HCT116 (cell line): ENCODE data around the gene NOL4L. TPM values are rescaled to one million over a fixed set of nuclear protein-coding genes. Genes with fewer than 3 reads are reported as not detected.

Experiments used
- ATAC-seq: fragments of 200-7000 bp; cut with Tn5 transposase; 2 replicates; pipeline ENCODE4 v1.9.1; 2020; ENCODE audit warnings: mild to moderate bottlenecking, moderate library complexity
- BruUV-seq: library from RNA; stranded (reverse); fragments of 400-500 nt; replicated peaks from 2 replicates; lab custom pipeline; 2021; lab: Mats Ljungman, UMichigan
- CTCF ChIA-PET: fragments of 300-600 bp; sonication (Branson Sonifier 250); formaldehyde crosslinking; loops from one replicate; lab custom pipeline; 2021; ENCODE audit warnings: antibody characterized with exemption; lab: Charles Lee
- POLR2A ChIA-PET: fragments of 300-600, 350-600 bp; sonication (Branson Sonifier 250); formaldehyde crosslinking; loops from one replicate; lab custom pipeline; 2021; ENCODE audit warnings: antibody characterized with exemption; lab: Charles Lee
- RAD21 ChIA-PET, 2 experiments: fragments of 300-600 bp; sonication (Branson Sonifier 250); formaldehyde crosslinking; loops; one replicate each; lab custom pipeline; 2023; ENCODE audit warnings: low total read pairs in 2 of 2; ENCODE audit not compliant: uncharacterized antibody in 2 of 2, unreplicated experiment in 2 of 2, low non-redundant PET in 1 of 2; lab: Charles Lee
- DNase-seq: peaks from one replicate; pipeline ENCODE4 v3.0.0-alpha.2; 2010; ENCODE audit warnings: low read depth, low spot score
- H2AFZ ChIP-seq: fragments of 200-600 bp; shearing (Covaris generic), sonication (generic); 2 replicates; pipeline ENCODE4 v1.6.1; 2017; ENCODE audit warnings: low read depth, mixed run types, mixed read lengths, antibody characterized with exemption, low read length; ENCODE audit not compliant: poor library complexity, severe bottlenecking
- H3K27ac ChIP-seq: 2 replicates; pipeline ENCODE4 v1.5.1; 2012; ENCODE audit warnings: low read depth, low read length
- H3K27me3 ChIP-seq: fragments of 200-600 bp; sonication (generic); 2 replicates; pipeline ENCODE4 v1.6.1; 2016; ENCODE audit warnings: mixed run types, low read length, mixed read lengths; ENCODE audit not compliant: insufficient read depth
- H3K36me3 ChIP-seq, 2 experiments: fragments of 200-500 bp in 1 of 2; fragments of 200-600 bp in 1 of 2; sonication (Bioruptor generic) in 1 of 2; sonication (generic) in 1 of 2; 2 replicates each; pipeline versions ENCODE4 v1.5.1 to v1.6.1; 2014 to 2016; ENCODE audit warnings: low read length in 2 of 2, inconsistent platforms in 1 of 2, mixed read lengths in 1 of 2, mixed run types in 1 of 2; ENCODE audit not compliant: insufficient read depth in 2 of 2, control insufficient read depth in 1 of 2
- H3K4me1 ChIP-seq, 2 experiments: fragments of 200-600 bp in 1 of 2; sonication (generic) in 1 of 2; 2 replicates each; pipeline versions ENCODE4 v1.5.1 to v1.6.1; 2012 to 2017; ENCODE audit warnings: low read length in 2 of 2, inconsistent platforms in 1 of 2, mild to moderate bottlenecking in 1 of 2, mixed read lengths in 1 of 2, mixed run types in 1 of 2, moderate library complexity in 1 of 2; ENCODE audit not compliant: insufficient read depth in 2 of 2, control insufficient read depth in 1 of 2
- H3K4me2 ChIP-seq: fragments of 200-600 bp; sonication (generic); 2 replicates; pipeline ENCODE4 v1.6.1; 2017; ENCODE audit warnings: mixed run types, low read length, mixed read lengths
- H3K4me3 ChIP-seq, 2 experiments: fragments of 200-600 bp in 1 of 2; sonication (generic) in 1 of 2; replicated peaks in 1 of 2; 2 replicates each; pipeline ENCODE4 v1.5.1; 2011 to 2016; ENCODE audit warnings: low read length in 2 of 2, control low read depth in 1 of 2, low read depth in 1 of 2, mild to moderate bottlenecking in 1 of 2, mixed read lengths in 1 of 2, mixed run types in 1 of 2
- H3K79me2 ChIP-seq: fragments of 200-600 bp; sonication (generic); 2 replicates; pipeline ENCODE4 v1.6.1; 2017; ENCODE audit warnings: mild to moderate bottlenecking, mixed run types, low read length, moderate library complexity, mixed read lengths; ENCODE audit not compliant: insufficient read depth
- H3K9ac ChIP-seq: fragments of 200-600 bp; sonication (generic); 2 replicates; pipeline ENCODE4 v1.6.1; 2016; ENCODE audit warnings: low read length, mixed read lengths
- H3K9me2 ChIP-seq: fragments of 200-600 bp; sonication (generic), shearing (Covaris generic); 2 replicates; pipeline ENCODE4 v1.6.1; 2017; ENCODE audit warnings: mixed run types, mild to moderate bottlenecking, moderate library complexity; ENCODE audit not compliant: insufficient read depth
- H3K9me3 ChIP-seq, 2 experiments: fragments of 200-500 bp in 1 of 2; fragments of 200-600 bp in 1 of 2; sonication (Bioruptor generic) in 1 of 2; sonication (generic) in 1 of 2; 2 replicates each; pipeline ENCODE4 v1.6.1; 2014 to 2017; ENCODE audit warnings: low read length in 2 of 2, mixed read lengths in 2 of 2, inconsistent platforms in 1 of 2, low read depth in 1 of 2, mild to moderate bottlenecking in 1 of 2, mixed run types in 1 of 2, moderate library complexity in 1 of 2; ENCODE audit not compliant: control insufficient read depth in 1 of 2, insufficient read depth in 1 of 2
- H4K20me1 ChIP-seq: fragments of 200-600 bp; sonication (generic), shearing (Covaris generic); 2 replicates; pipeline ENCODE4 v1.6.1; 2017; ENCODE audit warnings: mixed run types, mild to moderate bottlenecking, moderate library complexity; ENCODE audit not compliant: insufficient read depth
- CBX3 ChIP-seq: IDR thresholded peaks from 2 replicates; pipeline ENCODE4 v1.6.1; 2012; ENCODE audit warnings: low read depth
- CEBPB ChIP-seq: IDR thresholded peaks from 2 replicates; pipeline ENCODE4 v1.6.1; 2012; ENCODE audit warnings: low read depth
- EZH2phosphoT487 ChIP-seq: fragments of 200-600 bp; IDR thresholded peaks from 2 replicates; pipeline ENCODE4 v1.6.1; 2018; ENCODE audit warnings: antibody characterized with exemption, borderline replicate concordance
- JUND ChIP-seq: IDR thresholded peaks from 2 replicates; pipeline ENCODE4 v1.6.1; 2012
- POLR2AphosphoS5 ChIP-seq: IDR thresholded peaks from 2 replicates; pipeline ENCODE4 v1.6.1; 2011; ENCODE audit warnings: mild to moderate bottlenecking, low read depth, low read length, moderate library complexity
- RAD21 ChIP-seq: IDR thresholded peaks from 2 replicates; pipeline ENCODE4 v1.6.1; 2012; ENCODE audit warnings: low read depth, mild to moderate bottlenecking
- SIN3A ChIP-seq: IDR thresholded peaks from 2 replicates; pipeline ENCODE4 v1.6.1; 2012; ENCODE audit warnings: low read depth
- SP1 ChIP-seq: IDR thresholded peaks from 2 replicates; pipeline ENCODE4 v1.6.1; 2012; ENCODE audit warnings: low read depth
- SRF ChIP-seq: IDR thresholded peaks from 2 replicates; pipeline ENCODE4 v1.6.1; 2012; ENCODE audit warnings: low read depth
- TCF7L2 ChIP-seq: IDR thresholded peaks from 2 replicates; pipeline ENCODE4 v1.7.0; 2011; ENCODE audit warnings: borderline replicate concordance, inconsistent platforms; ENCODE audit not compliant: insufficient read depth, insufficient read length; ENCODE audit errors: extremely low read depth
- YY1 ChIP-seq: IDR thresholded peaks from 2 replicates; pipeline ENCODE4 v1.6.1; 2011; ENCODE audit warnings: low read length, low read depth, moderate library complexity, mild to moderate bottlenecking; ENCODE audit not compliant: insufficient replicate concordance; ENCODE audit errors: extremely low read depth
- ZFX ChIP-seq: fragments of 450-650 bp; IDR thresholded peaks from 2 replicates; pipeline ENCODE4 v1.6.1; 2017
- ZNF274 ChIP-seq: fragments of 200-500 bp; sonication (Bioruptor generic); IDR thresholded peaks from 2 replicates; pipeline ENCODE4 v1.6.1; 2014; ENCODE audit warnings: mild to moderate bottlenecking, low read depth, low read length, inconsistent platforms
- intact Hi-C: fragments of 100-400 bp; cut with micrococcal nuclease; formaldehyde crosslinking; loops from 2 replicates; pipeline ENCODE4 v1.10.0; 2022
- total RNA-seq: library from RNA; stranded (reverse); gene quantifications from one replicate; pipeline ENCODE4 v1.2.1, GENCODE V29; 2021; ENCODE audit not compliant: unreplicated experiment
- TF ChIP-seq, protein P1 (sequence below), 3 experiments: fragments of 200-600 bp in 1 of 3; sonication (generic) in 1 of 3; IDR thresholded peaks in 2 of 3; conservative IDR thresholded peaks in 1 of 3; 2 replicates each; pipeline ENCODE4 v1.5.1; 2012 to 2017; ENCODE audit warnings: low read depth in 2 of 3, low read length in 2 of 3, antibody characterized with exemption in 1 of 3, borderline replicate concordance in 1 of 3, control low read depth in 1 of 3, mild to moderate bottlenecking in 1 of 3, mixed read lengths in 1 of 3, mixed run types in 1 of 3, moderate library complexity in 1 of 3; ENCODE audit not compliant: insufficient read depth in 1 of 3
- TF ChIP-seq, protein P2 (sequence below): IDR thresholded peaks from 2 replicates; pipeline ENCODE4 v1.6.1; 2011; ENCODE audit warnings: mild to moderate bottlenecking, low read length, moderate library complexity; ENCODE audit not compliant: insufficient replicate concordance; ENCODE audit errors: extremely low read depth
- TF ChIP-seq, protein P3 (sequence below): IDR thresholded peaks from 2 replicates; pipeline ENCODE4 v1.6.1; 2012
- TF ChIP-seq, protein P4 (sequence below): IDR thresholded peaks from 2 replicates; pipeline ENCODE4 v1.6.1; 2012

Gene NOL4L
- total RNA-seq, 1 experiment from 2014 or later: 5.9 TPM

DNA sequence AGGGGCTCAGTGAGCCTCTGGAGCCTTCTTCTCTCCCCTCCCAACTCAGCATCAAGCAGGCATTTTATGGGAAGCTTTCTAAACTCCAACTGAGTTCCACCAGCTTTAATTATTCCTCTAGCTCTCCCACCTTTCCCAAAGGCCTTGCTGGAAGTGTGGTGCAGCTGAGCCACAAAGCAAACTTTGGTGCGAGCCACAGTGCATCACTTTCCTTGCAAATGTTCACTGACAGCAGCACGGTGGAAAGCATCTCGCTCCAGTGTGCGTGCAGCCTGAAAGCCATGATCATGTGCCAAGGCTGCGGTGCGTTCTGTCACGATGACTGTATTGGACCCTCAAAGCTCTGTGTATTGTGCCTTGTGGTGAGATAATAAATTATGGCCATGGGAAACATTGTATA, 148.2 kb downstream of the NOL4L start:
- Histone ChIP-seq H3K9me2 (no peaks in the 10 kb centered on the region), H4K20me1 (no peaks in the 10 kb centered on the region), H3K79me2 (no peaks in the 10 kb centered on the region; the same call in 1 of the 2 replicates), H3K27ac (no peak overlapping the region), H3K27me3 (no peaks in the 10 kb centered on the region), H3K4me2 (no peak overlapping the region), H3K9ac (no peak overlapping the region), H2AFZ (no peak overlapping the region), H3K4me3 (no peak overlapping the region), H3K36me3 (peaks cover 31 to 44% of the 10 kb centered on the region in 2 experiments), H3K4me1 (no peaks in the 10 kb centered on the region), H3K9me3 (no peaks in the 10 kb centered on the region)
- intact Hi-C loops: no loop called here
- no peak for DNase-seq
- no peak for ATAC-seq
- ChIA-PET POLR2A (no interaction called here), RAD21 (no interaction called here), CTCF (no interaction called here)
- TF ChIP-seq SRF (no peak), SP1 (no peak), ZNF274 (no peak), ZFX (no peak), TCF7L2 (no peak), CBX3 (no peak), YY1 (no peak), JUND (no peak), EZH2phosphoT487 (no peak), RAD21 (no peak), SIN3A (no peak), POLR2AphosphoS5 (no peak), CEBPB (no peak)
- TF ChIP-seq, protein P1, sequence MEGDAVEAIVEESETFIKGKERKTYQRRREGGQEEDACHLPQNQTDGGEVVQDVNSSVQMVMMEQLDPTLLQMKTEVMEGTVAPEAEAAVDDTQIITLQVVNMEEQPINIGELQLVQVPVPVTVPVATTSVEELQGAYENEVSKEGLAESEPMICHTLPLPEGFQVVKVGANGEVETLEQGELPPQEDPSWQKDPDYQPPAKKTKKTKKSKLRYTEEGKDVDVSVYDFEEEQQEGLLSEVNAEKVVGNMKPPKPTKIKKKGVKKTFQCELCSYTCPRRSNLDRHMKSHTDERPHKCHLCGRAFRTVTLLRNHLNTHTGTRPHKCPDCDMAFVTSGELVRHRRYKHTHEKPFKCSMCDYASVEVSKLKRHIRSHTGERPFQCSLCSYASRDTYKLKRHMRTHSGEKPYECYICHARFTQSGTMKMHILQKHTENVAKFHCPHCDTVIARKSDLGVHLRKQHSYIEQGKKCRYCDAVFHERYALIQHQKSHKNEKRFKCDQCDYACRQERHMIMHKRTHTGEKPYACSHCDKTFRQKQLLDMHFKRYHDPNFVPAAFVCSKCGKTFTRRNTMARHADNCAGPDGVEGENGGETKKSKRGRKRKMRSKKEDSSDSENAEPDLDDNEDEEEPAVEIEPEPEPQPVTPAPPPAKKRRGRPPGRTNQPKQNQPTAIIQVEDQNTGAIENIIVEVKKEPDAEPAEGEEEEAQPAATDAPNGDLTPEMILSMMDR (IDR thresholded peaks at IDR 0.05 in 2 of 3, conservative IDR thresholded peaks at IDR 0.05 in 1 of 3; ENCODE audit: borderline replicate concordance in 1 of 3, insufficient read depth in 1 of 3, low read depth in 2 of 3, low read length in 2 of 3): no peak
- TF ChIP-seq, protein P2, sequence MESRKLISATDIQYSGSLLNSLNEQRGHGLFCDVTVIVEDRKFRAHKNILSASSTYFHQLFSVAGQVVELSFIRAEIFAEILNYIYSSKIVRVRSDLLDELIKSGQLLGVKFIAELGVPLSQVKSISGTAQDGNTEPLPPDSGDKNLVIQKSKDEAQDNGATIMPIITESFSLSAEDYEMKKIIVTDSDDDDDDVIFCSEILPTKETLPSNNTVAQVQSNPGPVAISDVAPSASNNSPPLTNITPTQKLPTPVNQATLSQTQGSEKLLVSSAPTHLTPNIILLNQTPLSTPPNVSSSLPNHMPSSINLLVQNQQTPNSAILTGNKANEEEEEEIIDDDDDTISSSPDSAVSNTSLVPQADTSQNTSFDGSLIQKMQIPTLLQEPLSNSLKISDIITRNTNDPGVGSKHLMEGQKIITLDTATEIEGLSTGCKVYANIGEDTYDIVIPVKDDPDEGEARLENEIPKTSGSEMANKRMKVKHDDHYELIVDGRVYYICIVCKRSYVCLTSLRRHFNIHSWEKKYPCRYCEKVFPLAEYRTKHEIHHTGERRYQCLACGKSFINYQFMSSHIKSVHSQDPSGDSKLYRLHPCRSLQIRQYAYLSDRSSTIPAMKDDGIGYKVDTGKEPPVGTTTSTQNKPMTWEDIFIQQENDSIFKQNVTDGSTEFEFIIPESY: no peak
- TF ChIP-seq, protein P3, sequence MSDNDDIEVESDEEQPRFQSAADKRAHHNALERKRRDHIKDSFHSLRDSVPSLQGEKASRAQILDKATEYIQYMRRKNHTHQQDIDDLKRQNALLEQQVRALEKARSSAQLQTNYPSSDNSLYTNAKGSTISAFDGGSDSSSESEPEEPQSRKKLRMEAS: no peak
- TF ChIP-seq, protein P4, sequence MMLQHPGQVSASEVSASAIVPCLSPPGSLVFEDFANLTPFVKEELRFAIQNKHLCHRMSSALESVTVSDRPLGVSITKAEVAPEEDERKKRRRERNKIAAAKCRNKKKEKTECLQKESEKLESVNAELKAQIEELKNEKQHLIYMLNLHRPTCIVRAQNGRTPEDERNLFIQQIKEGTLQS: no peak
- no TSS peak for BruUV-seq
